NCI-H345 (cell line): ENCODE data around the gene SLC25A25.

Experiments
- DNase-seq: peaks from one replicate; lab custom pipeline; 2025; lab: John Stamatoyannopoulos, UW

Gene SLC25A25

DNA sequence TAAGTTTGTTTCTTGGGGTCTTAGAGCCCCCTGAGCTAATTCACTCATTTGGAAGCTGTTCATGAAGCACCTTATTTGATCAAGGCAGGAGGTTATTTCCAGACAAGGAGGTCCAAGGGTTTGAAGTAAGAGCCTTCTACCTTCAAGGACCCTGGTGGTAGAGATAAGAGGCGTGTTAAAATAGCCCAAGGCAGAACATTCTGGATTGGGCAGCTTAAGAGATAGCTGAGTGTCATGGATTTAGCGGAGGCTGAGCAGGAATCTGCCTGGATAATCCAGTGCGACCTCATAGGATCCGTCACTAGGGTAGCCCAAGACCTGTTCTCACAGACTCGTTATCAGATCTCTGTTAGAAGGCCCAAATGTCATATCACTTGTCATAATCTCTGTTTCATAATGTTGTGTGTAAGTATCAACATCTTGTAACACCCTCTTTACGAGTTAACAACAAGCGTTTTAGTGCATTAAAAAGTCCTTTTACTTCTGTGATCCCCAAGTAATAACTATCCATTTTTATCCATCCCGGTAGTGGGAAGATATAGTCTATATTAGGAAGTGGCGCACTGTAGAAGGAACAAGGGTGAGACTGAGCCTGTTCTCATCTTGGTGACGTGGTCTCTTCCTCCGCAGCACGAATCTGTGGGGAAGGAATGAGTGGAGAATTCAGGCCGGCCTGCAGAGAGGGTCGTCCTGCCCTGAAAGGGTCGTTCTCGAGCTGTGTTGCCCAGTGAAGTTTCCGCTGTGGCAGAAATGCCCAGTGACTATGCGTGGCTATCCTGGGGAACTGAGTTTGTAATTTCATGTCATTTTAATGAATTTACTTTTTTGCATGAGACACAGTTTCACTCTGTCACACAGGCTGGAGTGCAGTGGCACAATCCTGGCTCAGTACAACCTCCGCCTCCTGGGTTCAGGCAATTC, 28.8 kb downstream of the SLC25A25 start:
- no peak for DNase-seq

DNA sequence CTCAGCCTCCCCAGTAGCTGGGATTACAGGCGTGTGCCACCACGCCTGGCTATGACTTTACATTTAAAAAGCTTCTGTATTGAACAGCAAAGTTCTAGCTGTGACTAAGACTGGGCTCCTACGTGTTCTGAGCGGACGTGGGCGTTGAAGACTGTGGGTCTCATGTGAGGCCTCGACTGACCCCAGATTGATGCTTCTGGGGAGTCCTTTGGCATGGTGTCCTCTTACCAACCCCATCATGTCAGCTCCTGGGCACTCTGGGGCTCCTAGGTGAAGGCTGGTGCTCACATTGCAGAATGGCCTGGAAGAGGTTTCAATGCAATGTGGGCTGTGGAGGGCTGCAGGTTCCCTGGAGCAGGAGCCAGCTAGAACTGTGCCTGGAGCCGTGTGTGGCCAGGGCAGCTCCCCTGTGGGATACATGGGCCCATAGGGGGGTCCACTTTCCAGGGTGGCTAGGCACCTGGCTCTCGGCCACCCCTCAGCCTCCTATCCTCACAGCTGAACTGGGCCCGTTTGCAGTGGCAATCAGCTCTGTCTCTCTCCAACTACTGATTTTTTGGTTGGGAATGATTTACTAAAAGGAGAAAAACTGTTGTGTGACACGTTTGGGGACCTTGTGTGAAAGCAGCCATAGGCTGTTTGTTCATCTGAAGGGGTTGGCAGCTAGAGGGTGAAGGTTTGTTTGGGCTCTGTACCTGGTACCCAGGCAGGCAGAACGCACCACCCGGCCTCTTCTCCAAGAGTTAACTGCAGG, 29.7 kb downstream of the SLC25A25 start:
- DNase-seq: no peak

DNA sequence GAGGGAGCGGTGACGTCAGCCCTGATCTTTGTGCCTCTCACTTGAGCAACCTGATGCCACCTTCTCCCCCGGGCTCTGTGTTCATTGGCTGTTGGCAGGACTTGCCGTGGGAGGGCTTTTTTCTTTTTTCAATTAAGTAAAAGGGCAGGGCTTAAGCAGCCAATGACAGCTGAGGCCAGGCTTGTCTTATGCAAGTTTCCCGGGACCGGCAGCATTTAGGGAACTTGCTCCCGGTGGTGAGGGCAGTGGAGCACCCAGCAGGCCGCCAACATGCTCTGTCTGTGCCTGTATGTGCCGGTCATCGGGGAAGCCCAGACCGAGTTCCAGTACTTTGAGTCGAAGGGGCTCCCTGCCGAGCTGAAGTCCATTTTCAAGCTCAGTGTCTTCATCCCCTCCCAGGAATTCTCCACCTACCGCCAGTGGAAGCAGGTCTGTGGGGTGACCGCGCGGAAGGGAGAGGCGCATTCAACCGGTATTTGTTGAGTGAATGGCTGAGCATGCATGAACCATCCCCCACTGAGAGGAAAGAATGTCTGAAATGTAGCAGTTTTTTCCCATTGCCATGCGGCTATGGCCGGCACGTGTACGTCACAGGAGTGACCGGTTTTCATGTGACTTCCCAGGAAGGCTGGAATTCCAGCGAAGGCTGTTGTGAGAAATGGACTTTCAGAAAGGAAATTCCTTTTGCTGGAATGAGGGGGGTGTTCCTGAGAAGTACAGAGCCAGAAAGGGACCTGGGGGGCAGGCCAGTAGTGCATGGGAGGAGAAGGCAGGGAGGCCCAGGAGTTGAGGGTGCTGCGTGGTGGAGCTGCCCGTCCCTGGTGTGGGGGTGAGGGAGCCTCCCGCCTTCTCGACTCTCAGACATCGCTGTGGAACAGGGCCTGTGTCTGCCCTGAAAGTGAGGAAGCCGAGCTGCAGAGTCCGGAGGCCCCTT, 30.5 kb downstream of the SLC25A25 start:
- DNase-seq: peak; percentile 83

DNA sequence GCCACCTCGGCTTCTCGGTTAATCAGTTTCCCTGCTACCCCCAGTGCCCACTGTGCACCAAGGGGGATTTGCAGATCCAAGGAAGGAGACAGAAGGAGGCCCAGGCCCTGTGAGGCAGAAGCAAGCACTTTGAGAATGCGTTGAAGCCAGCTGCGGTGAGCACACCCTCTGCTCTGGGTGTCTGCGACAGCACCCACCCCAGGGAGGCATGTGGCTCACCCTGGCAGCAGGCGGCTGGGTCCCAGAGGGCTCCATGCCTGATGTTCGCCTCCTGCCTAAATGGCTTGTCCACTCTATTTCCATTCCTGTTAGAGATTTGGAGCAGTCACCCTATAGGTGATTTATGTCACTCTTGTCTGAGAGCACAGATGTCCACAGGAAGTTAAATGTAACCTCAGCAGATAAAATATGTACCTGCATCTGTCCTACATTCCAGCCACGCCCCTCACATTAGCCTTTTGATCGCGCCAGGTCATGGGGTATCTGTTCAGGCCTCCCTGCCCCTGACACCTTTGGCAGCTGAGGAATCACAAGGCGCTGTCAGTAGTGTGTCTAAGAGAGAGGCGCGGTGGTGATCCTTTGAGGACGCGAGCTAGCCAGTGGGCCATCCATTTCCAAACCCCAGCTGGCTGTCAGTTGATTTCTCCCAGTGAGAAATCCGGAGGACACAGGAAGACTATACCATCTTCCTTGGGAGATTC, 31.3 kb downstream of the SLC25A25 start:
- no peak for DNase-seq

DNA sequence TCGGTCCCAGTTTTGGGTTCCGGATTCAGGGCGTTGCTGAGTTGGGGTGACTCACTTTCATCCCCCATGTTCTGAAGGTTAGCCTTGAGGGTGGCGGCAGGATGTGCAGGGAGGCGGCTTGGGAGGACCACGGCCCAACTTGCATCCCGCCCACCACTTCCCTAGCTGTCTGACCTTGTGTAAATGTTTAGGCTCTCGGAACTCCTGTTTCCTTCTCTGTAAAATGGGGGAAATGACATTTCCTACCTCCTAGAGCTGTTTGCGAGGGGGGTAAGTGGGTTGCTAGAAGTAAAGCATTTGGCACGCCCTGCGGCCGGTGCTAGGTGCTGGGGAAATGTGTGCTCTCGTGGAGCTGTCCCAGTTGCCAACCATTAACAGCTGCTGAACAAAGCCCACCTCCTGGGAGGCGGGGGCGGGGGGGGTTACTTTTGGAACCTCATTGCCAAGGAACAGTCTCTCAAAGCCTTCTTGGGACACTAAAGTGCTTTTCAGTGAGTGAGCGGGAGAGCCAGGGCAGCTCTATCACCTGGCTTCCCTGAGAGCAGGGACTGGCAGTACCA, 32.0 kb downstream of the SLC25A25 start:
- no peak for DNase-seq

DNA sequence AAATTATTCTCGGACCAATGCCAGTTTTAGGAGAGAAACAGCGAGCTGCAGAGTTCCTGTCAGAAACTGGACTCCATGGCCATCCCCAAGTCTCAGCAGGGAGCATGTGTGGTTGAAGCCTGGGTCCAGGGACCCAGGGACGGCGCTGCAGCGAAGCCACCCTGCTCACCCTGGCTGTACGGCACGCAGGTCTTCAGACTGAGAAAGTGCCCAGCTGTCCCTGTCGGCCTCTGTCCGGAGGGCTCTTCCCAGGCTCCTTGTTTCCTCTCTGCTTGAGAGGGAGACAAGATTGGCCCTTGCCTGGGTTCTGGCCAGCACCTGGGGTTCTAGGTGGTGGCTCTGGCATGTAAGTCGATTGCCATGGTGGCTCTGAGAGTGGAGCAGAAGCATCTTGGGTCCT, 32.5 kb downstream of the SLC25A25 start:
- no peak for DNase-seq

DNA sequence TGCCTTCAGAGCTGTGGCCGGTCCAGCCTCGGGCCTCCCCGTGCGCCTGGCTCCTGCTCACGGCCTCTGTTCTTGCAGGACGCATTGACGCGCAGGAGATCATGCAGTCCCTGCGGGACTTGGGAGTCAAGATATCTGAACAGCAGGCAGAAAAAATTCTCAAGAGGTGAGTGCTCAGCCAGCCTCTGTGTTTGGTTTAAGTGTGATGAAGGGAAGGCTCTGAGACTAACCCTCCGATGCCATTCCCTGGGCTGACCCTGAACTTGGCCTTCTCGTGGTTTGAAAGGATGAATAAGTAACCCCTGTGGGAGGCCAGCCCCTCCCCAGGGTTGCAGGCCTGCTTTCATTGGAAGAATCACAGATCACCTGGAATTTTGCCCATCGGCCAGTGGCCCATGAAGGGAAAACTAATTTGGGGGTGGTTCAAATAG, 33.2 kb downstream of the SLC25A25 start:
- DNase-seq: no peak

DNA sequence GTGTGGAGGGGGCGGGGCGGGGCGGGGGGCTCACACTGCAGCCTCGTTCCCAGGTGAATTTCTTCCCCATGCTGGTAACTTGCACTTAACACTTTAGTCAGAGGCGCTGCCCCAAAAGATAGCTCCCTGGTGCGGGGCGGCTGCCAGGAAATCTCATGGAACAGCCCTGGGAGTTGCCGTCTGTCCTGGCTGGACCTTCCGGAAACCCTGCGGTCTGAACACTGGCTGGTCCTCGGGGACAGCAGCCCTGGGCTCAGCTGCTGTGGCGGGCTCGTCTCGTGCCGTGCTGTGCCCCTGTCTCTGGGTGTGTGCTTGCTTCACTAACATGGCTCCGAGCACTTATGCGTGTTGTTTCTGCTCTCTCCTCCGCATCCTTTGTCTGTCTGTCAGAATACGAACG, 33.7 kb downstream of the SLC25A25 start:
- no peak for DNase-seq

DNA sequence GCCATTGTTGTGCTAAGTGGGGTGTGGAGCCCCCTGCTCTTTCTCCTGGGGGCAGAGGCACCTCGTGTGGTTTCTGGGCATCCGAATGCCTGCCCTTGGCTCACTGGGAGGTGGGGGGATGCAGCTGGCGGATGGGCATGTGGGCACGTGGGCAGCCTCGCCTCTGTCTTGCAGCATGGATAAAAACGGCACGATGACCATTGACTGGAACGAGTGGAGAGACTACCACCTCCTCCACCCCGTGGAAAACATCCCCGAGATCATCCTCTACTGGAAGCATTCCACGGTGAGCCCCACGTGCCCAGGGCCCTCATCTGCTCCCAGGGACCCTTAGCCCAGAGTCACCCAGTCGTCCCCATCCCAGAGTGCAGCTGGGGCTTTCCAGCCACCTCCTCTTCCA, 34.2 kb downstream of the SLC25A25 start:
- no peak for DNase-seq

DNA sequence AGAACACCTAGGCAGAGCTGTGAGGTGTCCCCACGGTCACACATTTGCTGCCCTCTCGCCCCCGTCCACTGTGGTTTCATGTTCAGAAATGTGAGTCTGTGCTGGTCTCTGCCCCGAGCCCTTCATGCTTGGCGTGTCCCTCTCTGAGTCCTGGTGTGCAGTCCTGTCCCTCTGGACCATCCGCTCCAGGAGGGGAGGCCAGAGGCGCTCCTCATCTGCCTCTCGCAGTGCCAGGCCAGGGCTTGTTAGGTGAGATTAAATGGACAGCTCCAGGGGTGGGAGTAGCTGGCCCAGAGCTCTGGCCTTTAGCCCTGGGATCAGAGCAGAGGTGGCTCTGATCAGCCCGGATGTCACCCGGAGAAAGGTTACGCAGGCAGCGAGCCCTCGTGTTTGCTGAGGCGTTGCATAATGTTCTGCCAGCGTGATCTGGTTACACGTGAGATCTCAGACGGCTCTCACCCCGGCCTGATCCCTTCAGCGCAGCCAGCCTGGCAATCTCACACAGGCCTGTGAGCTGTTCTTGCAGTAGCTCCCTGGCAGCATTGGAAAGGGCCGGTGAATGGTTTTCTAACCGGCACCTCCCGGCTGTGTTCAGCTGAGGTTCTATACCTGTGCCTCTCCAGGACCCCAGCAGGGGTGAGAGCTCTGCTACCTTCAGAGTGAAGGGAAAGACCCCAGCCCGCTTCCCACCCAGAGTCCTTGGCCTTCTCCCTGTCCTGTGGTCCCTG, 35.0 kb downstream of the SLC25A25 start:
- DNase-seq: no peak

DNA sequence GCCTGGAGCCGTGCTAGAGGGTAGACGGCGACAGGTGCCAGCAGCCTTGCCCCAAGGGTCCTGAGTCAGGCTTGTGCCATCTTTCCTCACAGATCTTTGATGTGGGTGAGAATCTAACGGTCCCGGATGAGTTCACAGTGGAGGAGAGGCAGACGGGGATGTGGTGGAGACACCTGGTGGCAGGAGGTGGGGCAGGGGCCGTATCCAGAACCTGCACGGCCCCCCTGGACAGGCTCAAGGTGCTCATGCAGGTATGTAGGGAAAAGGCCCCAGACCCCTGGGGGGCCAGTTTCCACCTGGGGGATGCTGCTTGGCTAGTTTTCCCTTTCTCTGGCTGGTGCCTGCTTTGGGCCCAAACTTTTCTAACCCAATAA, 35.5 kb downstream of the SLC25A25 start:
- no peak for DNase-seq

DNA sequence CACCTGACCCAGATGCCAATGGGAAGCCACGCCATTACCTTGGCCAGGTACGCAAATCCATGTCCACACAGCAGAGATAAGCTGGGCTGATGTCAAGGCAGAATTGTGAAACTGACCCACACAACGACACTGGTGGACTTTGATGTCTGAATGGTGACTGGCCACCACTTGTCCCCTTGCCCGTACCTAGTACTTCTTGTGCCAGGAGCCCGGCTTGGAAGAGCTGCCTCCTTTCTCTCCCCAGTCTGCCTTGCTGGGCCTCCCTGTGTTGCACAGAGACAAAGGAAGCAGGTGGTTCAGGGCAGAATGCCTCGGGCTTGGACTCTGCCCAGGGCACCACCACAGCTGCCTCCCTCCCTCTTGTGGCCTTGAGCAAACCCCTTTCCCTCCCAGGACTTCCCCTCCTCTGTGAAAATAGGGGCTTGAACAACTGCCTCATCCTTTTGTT, 36.2 kb downstream of the SLC25A25 start:
- peak; percentile 22 for DNase-seq

DNA sequence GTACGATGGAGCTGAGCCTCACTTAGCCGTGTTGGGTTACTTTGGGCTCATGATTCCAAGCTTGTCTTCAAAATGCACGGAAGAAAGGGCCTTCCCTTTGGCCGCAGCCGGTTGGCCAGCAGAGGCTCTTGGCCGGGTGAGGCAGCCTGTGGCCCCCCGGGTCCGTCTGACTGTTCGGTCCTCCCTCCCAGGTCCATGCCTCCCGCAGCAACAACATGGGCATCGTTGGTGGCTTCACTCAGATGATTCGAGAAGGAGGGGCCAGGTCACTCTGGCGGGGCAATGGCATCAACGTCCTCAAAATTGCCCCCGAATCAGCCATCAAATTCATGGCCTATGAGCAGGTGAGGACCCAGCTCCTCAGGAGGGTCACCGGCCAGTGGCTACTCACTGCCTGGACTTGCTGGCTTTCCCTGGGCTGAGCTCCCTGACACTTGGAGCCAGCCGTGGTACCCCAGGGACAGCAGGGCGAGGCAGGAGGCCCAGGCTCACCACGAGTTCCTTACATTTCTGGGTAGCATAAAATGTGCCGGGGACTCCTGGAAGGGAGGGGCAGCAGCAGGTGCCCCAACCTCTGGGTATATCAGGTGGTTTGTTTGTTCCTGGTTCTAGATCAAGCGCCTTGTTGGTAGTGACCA, 37.6 kb downstream of the SLC25A25 start:
- no peak for DNase-seq

DNA sequence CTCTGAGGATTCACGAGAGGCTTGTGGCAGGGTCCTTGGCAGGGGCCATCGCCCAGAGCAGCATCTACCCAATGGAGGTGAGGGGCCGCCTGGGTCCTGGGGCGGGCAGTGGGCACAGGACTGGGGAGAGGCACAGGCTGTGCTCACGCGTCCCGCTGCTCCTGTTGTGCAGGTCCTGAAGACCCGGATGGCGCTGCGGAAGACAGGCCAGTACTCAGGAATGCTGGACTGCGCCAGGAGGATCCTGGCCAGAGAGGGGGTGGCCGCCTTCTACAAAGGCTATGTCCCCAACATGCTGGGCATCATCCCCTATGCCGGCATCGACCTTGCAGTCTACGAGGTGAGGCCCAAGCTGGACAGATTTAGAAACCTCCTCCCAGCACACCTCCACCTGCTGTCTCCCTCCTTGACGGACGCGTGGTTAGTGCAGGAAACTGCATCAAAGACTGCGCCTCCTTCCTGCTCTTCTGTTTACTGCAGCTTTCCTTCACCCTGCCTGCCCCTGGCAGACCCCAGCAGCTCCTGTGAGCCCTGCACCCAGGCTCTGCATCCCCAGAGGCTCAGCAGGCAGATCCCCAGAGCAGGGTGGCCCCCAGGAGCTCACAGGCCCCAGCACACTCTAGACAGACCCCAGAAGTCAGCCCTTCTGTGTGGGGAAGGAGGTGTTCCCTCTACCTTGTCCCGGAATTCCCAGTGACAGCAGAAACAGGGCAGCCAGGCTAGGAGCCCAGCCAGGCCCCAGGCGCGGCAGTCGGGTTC, 38.3 kb downstream of the SLC25A25 start:
- no peak for DNase-seq

DNA sequence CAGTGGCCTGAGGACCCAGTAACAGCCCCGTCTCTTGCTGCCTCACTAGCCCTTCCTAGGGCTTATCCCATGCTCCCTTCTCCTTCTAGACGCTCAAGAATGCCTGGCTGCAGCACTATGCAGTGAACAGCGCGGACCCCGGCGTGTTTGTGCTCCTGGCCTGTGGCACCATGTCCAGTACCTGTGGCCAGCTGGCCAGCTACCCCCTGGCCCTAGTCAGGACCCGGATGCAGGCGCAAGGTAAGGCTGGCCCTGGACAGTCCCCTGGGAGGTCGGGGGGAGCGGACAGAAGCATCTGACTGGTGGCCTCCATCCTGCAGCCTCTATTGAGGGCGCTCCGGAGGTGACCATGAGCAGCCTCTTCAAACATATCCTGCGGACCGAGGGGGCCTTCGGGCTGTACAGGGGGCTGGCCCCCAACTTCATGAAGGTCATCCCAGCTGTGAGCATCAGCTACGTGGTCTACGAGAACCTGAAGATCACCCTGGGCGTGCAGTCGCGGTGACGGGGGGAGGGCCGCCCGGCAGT, 39.0 kb downstream of the SLC25A25 start:
- DNase-seq: no peak

DNA sequence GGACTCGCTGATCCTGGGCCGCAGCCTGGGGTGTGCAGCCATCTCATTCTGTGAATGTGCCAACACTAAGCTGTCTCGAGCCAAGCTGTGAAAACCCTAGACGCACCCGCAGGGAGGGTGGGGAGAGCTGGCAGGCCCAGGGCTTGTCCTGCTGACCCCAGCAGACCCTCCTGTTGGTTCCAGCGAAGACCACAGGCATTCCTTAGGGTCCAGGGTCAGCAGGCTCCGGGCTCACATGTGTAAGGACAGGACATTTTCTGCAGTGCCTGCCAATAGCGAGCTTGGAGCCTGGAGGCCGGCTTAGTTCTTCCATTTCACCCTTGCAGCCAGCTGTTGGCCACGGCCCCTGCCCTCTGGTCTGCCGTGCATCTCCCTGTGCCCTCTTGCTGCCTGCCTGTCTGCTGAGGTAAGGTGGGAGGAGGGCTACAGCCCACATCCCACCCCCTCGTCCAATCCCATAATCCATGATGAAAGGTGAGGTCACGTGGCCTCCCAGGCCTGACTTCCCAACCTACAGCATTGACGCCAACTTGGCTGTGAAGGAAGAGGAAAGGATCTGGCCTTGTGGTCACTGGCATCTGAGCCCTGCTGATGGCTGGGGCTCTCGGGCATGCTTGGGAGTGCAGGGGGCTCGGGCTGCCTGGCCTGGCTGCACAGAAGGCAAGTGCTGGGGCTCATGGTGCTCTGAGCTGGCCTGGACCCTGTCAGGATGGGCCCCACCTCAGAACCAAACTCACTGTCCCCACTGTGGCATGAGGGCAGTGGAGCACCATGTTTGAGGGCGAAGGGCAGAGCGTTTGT, 39.6 kb downstream of the SLC25A25 start:
- DNase-seq: no peak

DNA sequence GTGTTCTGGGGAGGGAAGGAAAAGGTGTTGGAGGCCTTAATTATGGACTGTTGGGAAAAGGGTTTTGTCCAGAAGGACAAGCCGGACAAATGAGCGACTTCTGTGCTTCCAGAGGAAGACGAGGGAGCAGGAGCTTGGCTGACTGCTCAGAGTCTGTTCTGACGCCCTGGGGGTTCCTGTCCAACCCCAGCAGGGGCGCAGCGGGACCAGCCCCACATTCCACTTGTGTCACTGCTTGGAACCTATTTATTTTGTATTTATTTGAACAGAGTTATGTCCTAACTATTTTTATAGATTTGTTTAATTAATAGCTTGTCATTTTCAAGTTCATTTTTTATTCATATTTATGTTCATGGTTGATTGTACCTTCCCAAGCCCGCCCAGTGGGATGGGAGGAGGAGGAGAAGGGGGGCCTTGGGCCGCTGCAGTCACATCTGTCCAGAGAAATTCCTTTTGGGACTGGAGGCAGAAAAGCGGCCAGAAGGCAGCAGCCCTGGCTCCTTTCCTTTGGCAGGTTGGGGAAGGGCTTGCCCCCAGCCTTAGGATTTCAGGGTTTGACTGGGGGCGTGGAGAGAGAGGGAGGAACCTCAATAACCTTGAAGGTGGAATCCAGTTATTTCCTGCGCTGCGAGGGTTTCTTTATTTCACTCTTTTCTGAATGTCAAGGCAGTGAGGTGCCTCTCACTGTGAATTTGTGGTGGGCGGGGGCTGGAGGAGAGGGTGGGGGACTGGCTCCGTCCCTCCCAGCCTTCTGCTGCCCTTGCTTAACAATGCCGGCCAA, 40.4 kb downstream of the SLC25A25 start:
- DNase-seq: no peak
